Ishikawa (cell line): ENCODE data around the gene MYBPHL.

Experiments
- CREB1 ChIP-seq: IDR thresholded peaks from 2 replicates; pipeline ENCODE4 v1.6.1; 2012; ENCODE audit warnings: low read depth
- REST ChIP-seq: IDR thresholded peaks from 2 replicates; pipeline ENCODE4 v1.6.1; 2012; ENCODE audit warnings: low read depth, mild to moderate bottlenecking

- TF ChIP-seq REST: peak; percentile 36; the same call in 1 of the 2 replicates
- no peak for TF ChIP-seq CREB1
These were observed 52.2 kb downstream of the MYBPHL start for GRCh38 chr1:109254621-109255096.
